Frontal cortex (tissue), 4 donors: ENCODE measurements around the gene UIMC1. TPM values are rescaled to one million over a fixed set of nuclear protein-coding genes. Genes with fewer than 3 reads are reported as not detected.
"Not testable (repeated sequence)": the region's sequence is repeated elsewhere in the genome, so short reads cannot be mapped to it uniquely, and the experiment has no call there.

Experiments used
- DNase-seq, 2 donors: peaks; one replicate each; pipeline ENCODE4 v3.0.0; 2012; ENCODE audit warnings: low spot score in 2 of 2
- FAIRE-seq: peaks from 2 replicates; lab custom pipeline; 2012; peaks lifted over from hg19 to GRCh38; lab: Jason Lieb, UNC
- total RNA-seq: library from RNA; depleted of rRNA; stranded (reverse); fragments of >200 nt; gene quantifications from one replicate; pipeline ENCODE4 v1.2.3, GENCODE V29; 2014
- donor health status: control.
- donor health status: control.
- donor health status: control.

The UIMC1 gene
- total RNA-seq, 1 donor from 2014 or later: 109 TPM

- FAIRE-seq: no peak
- DNase-seq: no peak
Measured at GRCh38 chr5:177015156-177015555, 8.6 kb upstream of the UIMC1 start.

GRCh38 chr5:177010153-177010552 is 3.6 kb upstream of the UIMC1 start:
- FAIRE-seq (no peak), DNase-seq (no peak)

GRCh38 chr5:177008716-177009115 is 2.1 kb upstream of the UIMC1 start:
- DNase-seq: no peak
- FAIRE-seq: no peak

GRCh38 chr5:177005619-177006264 is 837 bp downstream of the UIMC1 start:
- no peak for FAIRE-seq
- peak; percentile 56 to 69 for DNase-seq

GRCh38 chr5:177004961-177005360 is 1.6 kb downstream of the UIMC1 start:
- DNase-seq: no peak
- FAIRE-seq: no peak

GRCh38 chr5:177003649-177004048 is 2.9 kb downstream of the UIMC1 start:
- DNase-seq (no peak), FAIRE-seq (no peak)

GRCh38 chr5:176999526-176999925 is 7.1 kb downstream of the UIMC1 start:
- not testable (repeated sequence) for FAIRE-seq, DNase-seq

GRCh38 chr5:176998828-176999227 is 7.8 kb downstream of the UIMC1 start:
- DNase-seq (no peak), FAIRE-seq (no peak)

- DNase-seq (no peak), FAIRE-seq (no peak)
Measured at GRCh38 chr5:176996780-176997179, 9.8 kb downstream of the UIMC1 start.

GRCh38 chr5:176995896-176996767 is 10.4 kb downstream of the UIMC1 start:
- DNase-seq (no peak), FAIRE-seq (no peak)

GRCh38 chr5:176995122-176995490 is 11.5 kb downstream of the UIMC1 start:
- DNase-seq (no peak), FAIRE-seq (no peak)

GRCh38 chr5:176994460-176995121 is 12.0 kb downstream of the UIMC1 start:
- DNase-seq (no peak), FAIRE-seq (no peak)

- not testable (repeated sequence) for DNase-seq, FAIRE-seq
Measured at GRCh38 chr5:176993081-176993480, 13.5 kb downstream of the UIMC1 start.

GRCh38 chr5:176987583-176987982 is 19.0 kb downstream of the UIMC1 start:
- DNase-seq (no peak), FAIRE-seq (no peak)

GRCh38 chr5:176986280-176986679 is 20.3 kb downstream of the UIMC1 start:
- no peak for FAIRE-seq
- DNase-seq: no peak

GRCh38 chr5:176985516-176985915 is 21.1 kb downstream of the UIMC1 start:
- FAIRE-seq: no peak

GRCh38 chr5:176984176-176984575 is 22.4 kb downstream of the UIMC1 start:
- DNase-seq, FAIRE-seq: not testable (repeated sequence)

More at GRCh38 chr5:176985516-176985915, 21.1 kb downstream of the UIMC1 start:
- DNase-seq: no peak

GRCh38 chr5:176983593-176983992 is 23.0 kb downstream of the UIMC1 start:
- FAIRE-seq, DNase-seq: not testable (repeated sequence)

GRCh38 chr5:176983112-176983511 is 23.5 kb downstream of the UIMC1 start:
- DNase-seq, FAIRE-seq: not testable (repeated sequence)

GRCh38 chr5:176980818-176981217 is 25.8 kb downstream of the UIMC1 start:
- no peak for DNase-seq
- no peak for FAIRE-seq

- FAIRE-seq (no peak), DNase-seq (no peak)
Measured at GRCh38 chr5:176979669-176980068, 26.9 kb downstream of the UIMC1 start.
